Fibroblast of lung (primary cell): ENCODE results near the gene AMMECR1. TPM values are rescaled to one million over a fixed set of nuclear protein-coding genes. Genes with fewer than 3 reads are reported as not detected.
"Not testable (repeated sequence)": the region's sequence is repeated elsewhere in the genome, so short reads cannot be mapped to it uniquely, and the experiment has no call there.

ENCODE experiments used
- DNase-seq, 2 donors: peaks; one replicate each; pipeline versions ENCODE4 v3.0.0 to v3.0.0-alpha.2; 2010; ENCODE audit warnings: low read depth in 2 of 2
- H2AFZ ChIP-seq: 2 replicates; pipeline ENCODE4 v1.5.1; 2012; ENCODE audit warnings: low read length, control low read depth, inconsistent platforms
- H3K27ac ChIP-seq: 2 replicates; pipeline ENCODE4 v1.5.1; 2011; ENCODE audit warnings: low read length, control low read depth; ENCODE audit not compliant: insufficient read depth
- H3K27me3 ChIP-seq: 2 replicates; pipeline ENCODE4 v1.5.1; 2011; ENCODE audit warnings: mild to moderate bottlenecking, low read length; ENCODE audit not compliant: control insufficient read depth, insufficient read depth
- H3K36me3 ChIP-seq: 2 replicates; pipeline ENCODE4 v1.5.1; 2011; ENCODE audit warnings: low read length; ENCODE audit not compliant: control insufficient read depth, insufficient read depth
- H3K4me1 ChIP-seq: 2 replicates; pipeline ENCODE4 v1.5.1; 2011; ENCODE audit warnings: low read length; ENCODE audit not compliant: control insufficient read depth, insufficient read depth; ENCODE audit errors: extremely low read depth
- H3K4me2 ChIP-seq: 2 replicates; pipeline ENCODE4 v1.5.1; 2011; ENCODE audit warnings: low read length, control low read depth; ENCODE audit not compliant: insufficient read depth; ENCODE audit errors: extremely low read depth
- H3K4me3 ChIP-seq, 4 experiments: fragments of 200-600 bp in 1 of 4; sonication (generic) in 1 of 4; replicated peaks in 1 of 4; 2 replicates each; pipeline ENCODE4 v1.5.1; 2011 to 2016; ENCODE audit warnings: low read length in 4 of 4, low read depth in 3 of 4, mild to moderate bottlenecking in 3 of 4, control low read depth in 2 of 4, inconsistent platforms in 1 of 4, mixed read lengths in 1 of 4; ENCODE audit not compliant: insufficient read depth in 1 of 4; ENCODE audit errors: control extremely low read depth in 1 of 4
- H3K79me2 ChIP-seq: 2 replicates; pipeline ENCODE4 v1.5.1; 2012; ENCODE audit warnings: mild to moderate bottlenecking, low read length, inconsistent platforms; ENCODE audit not compliant: control insufficient read depth, insufficient read depth
- H3K9ac ChIP-seq: 2 replicates; pipeline ENCODE4 v1.5.1; 2011; ENCODE audit warnings: mild to moderate bottlenecking, low read length, control low read depth; ENCODE audit not compliant: insufficient read depth
- H3K9me3 ChIP-seq: 2 replicates; pipeline ENCODE4 v1.5.1; 2012; ENCODE audit warnings: low read depth, low read length; ENCODE audit not compliant: control insufficient read depth, insufficient read depth
- H4K20me1 ChIP-seq: 2 replicates; pipeline ENCODE4 v1.5.1; 2011; ENCODE audit warnings: low read length; ENCODE audit not compliant: control insufficient read depth, insufficient read depth; ENCODE audit errors: extremely low read depth
- CTCF ChIP-seq, 2 donors: IDR thresholded peaks in 1 of 2; conservative IDR thresholded peaks in 1 of 2; 1 replicate in 1 of 2; 2 replicates in 1 of 2; pipeline ENCODE4 v1.5.1; 2011 to 2012; ENCODE audit warnings: low read length in 2 of 2, control low read depth in 1 of 2, inconsistent platforms in 1 of 2, low read depth in 1 of 2, mild to moderate bottlenecking in 1 of 2
- EZH2 ChIP-seq: IDR thresholded peaks from 2 replicates; pipeline ENCODE4 v1.5.1; 2012; ENCODE audit warnings: low read length, control low read depth, mild to moderate bottlenecking; ENCODE audit errors: missing control alignments
- polyA plus RNA-seq, 2 donors: library from polyadenylated mRNA; depleted of rRNA in 1 of 2; stranded (reverse) in 1 of 2; unstranded in 1 of 2; fragments of >200 nt; gene quantifications; 2 replicates each; pipeline ENCODE4 v1.2.1, GENCODE V29; 2011 to 2012; ENCODE audit warnings: missing spikeins in 1 of 2
- total RNA-seq: library from RNA; depleted of rRNA; stranded (reverse); fragments of >200 nt; gene quantifications from 2 replicates; pipeline ENCODE4 v1.2.1, GENCODE V29; 2014

Gene AMMECR1
- total and polyA plus RNA-seq, 2 donors (not counting 1 experiment from before 2014, with no cell fraction given) = 7.6 to 9.2 TPM

GRCh38 chrX:110338935-110339334, 21.1 kb upstream of the AMMECR1 start:
- H4K20me1 ChIP-seq = no peaks in the 10 kb centered on the region
- H3K27ac ChIP-seq = no peak overlapping the region
- no peaks in the 10 kb centered on the region for H3K9me3 ChIP-seq
- no peak overlapping the region for H3K4me2 ChIP-seq
- TF ChIP-seq EZH2 (no peak), CTCF (conservative IDR thresholded peaks at IDR 0.05 in 1 of 2, IDR thresholded peaks at IDR 0.05 in 1 of 2; ENCODE audit: low read depth in 1 of 2, low read length in 2 of 2) (no peak)
- no peaks in the 10 kb centered on the region for H3K27me3 ChIP-seq
- H3K4me1 ChIP-seq = no peaks in the 10 kb centered on the region
- DNase-seq = no peak
- no peak overlapping the region for H3K9ac ChIP-seq
- H3K4me3 ChIP-seq = no peak overlapping the region
- no peak overlapping the region for H2AFZ ChIP-seq
- no peaks in the 10 kb centered on the region for H3K79me2 ChIP-seq
- H3K36me3 ChIP-seq = no peaks in the 10 kb centered on the region

GRCh38 chrX:110333458-110333857, 15.6 kb upstream of the AMMECR1 start:
- not testable (repeated sequence) for H3K27me3 ChIP-seq, H3K36me3 ChIP-seq, H3K27ac ChIP-seq, H3K9ac ChIP-seq, H3K4me2 ChIP-seq, H3K4me1 ChIP-seq, H3K9me3 ChIP-seq, DNase-seq, H3K4me3 ChIP-seq, H2AFZ ChIP-seq, H4K20me1 ChIP-seq, H3K79me2 ChIP-seq

- no peak overlapping the region for H3K4me3 ChIP-seq
- no peaks in the 10 kb centered on the region for H3K79me2 ChIP-seq
- H3K9me3 ChIP-seq = no peaks in the 10 kb centered on the region
- H3K9ac ChIP-seq = no peak overlapping the region
- no peak overlapping the region for H3K27ac ChIP-seq
- no peaks in the 10 kb centered on the region for H3K36me3 ChIP-seq
- no peaks in the 10 kb centered on the region for H3K27me3 ChIP-seq
- H3K4me2 ChIP-seq = no peak overlapping the region
- no peak for DNase-seq
- no peaks in the 10 kb centered on the region for H3K4me1 ChIP-seq
- H4K20me1 ChIP-seq = no peaks in the 10 kb centered on the region
- H2AFZ ChIP-seq = no peak overlapping the region
- TF ChIP-seq CTCF (conservative IDR thresholded peaks at IDR 0.05 in 1 of 2, IDR thresholded peaks at IDR 0.05 in 1 of 2; ENCODE audit: low read depth in 1 of 2, low read length in 2 of 2) (no peak), EZH2 (no peak)
Measured at GRCh38 chrX:110331444-110332030, 13.7 kb upstream of the AMMECR1 start.

- not testable (repeated sequence) for H3K27me3 ChIP-seq, H3K9me3 ChIP-seq, H3K79me2 ChIP-seq, DNase-seq, H2AFZ ChIP-seq, H3K4me1 ChIP-seq, H3K27ac ChIP-seq, H4K20me1 ChIP-seq, H3K36me3 ChIP-seq, H3K4me3 ChIP-seq, H3K9ac ChIP-seq, H3K4me2 ChIP-seq
Measured at GRCh38 chrX:110328613-110329012, 10.7 kb upstream of the AMMECR1 start.
